GM19395 (cell line): Measurements from ENCODE around the gene TMEM184B.
A peak's percentile ranks its signal among the peaks of the same experiment; 100 is the strongest.
"Not testable (repeated sequence)": the region's sequence is repeated elsewhere in the genome, so short reads cannot be mapped to it uniquely, and the experiment has no call there.

Experiments used
- ATAC-seq: cut with Tn5 transposase; IDR thresholded peaks from one replicate; pipeline ENCODE4 v1.9.1; 2021; ENCODE audit warnings: mild to moderate bottlenecking, moderate library complexity; ENCODE audit not compliant: unreplicated experiment

TMEM184B gene

GRCh38 chr22:38184788-38185187, 88.0 kb downstream of the TMEM184B start:
- ATAC-seq: no peak

DNA sequence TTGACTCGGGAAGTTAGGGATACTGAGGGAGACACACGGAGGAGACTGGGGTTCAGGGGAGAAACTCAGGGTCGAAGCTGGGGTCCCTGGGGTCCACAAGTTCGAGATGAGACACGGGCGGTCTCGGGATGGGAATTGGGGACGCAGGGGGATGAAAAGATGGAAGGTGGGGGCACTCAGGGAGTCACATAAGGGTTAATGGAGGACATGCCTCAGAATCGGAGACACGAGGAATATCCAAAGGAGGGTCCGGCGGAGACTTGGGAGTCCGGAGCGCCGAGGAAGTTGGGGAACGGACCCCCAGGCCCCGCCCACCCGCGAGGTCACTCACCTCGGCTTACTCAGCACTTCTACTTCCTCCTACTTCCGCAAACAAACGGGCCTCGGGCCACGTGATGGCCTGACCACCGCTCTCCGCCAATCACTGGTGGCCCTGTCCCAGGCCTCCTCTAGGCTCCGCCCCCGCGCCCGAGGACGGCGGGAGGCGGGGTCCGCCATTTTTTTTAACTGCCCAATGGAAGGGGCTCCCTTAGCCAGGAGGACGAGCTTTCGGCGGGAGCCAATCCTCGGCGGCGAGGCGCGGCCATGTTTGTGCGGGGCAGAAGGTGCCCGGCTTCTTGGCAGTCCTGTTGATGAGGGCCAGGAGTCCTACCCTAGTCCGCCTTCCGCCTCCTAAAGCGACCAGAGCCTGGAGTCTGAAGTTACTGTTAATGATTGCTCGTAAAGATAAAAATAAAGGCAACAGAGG, 91.2 kb downstream of the TMEM184B start, which contains the start of gene PLA2G6:
TSS of gene PLA2G6 (minus strand) at position 378 of the 748 bp plus-strand sequence. CDS start 12,404 bp downstream, outside the sequence.
- peak; percentile 83 for ATAC-seq

DNA sequence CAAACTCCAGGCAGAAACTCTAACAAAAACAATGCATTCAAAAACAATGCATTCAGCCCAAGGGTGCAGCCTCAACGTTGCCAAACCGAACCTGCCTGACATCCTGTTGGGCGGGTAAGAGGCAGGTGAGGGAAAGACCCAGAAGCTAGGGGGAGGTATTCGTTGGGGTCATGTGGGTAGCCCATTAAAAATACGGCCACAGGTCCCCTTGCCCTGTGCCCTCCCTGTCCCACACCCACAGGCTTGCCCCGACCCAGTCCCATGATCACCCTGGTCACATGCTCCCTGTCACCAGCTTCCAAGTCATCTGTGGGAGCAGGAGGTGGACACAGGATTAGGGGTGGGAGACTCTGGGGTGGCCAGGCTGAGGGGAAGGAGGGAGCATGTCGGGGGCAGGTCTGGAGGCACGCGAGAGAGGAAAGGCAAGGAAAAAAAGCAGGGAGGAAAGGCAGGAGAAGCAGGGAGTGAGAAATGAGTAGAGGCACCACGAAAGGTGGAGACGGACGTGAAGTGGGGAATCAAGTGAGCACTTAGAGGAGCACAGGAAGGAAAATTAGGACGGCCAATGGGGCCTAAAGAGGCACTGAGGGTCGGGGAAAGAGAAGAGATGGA, 91.9 kb downstream of the TMEM184B start:
- ATAC-seq: no peak

DNA sequence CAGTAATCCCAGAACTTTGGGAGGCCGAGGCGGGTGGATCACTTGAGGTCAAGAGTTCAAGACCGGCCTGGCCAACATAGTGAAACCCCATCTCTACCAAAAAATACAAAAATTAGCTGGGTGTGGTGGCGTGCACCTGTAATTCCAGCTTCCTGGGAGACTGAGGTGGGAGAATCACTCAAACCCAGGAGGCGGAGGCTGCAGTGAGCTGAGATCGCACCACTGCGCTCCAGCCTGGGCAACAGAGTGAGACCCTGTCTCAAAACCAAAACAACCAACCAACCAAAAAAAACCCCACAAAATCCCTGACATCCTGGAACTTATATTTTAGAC, 94.2 kb downstream of the TMEM184B start:
- ATAC-seq: not testable (repeated sequence)

- no peak for ATAC-seq
Measured at GRCh38 chr22:38177926-38178604, 94.7 kb downstream of the TMEM184B start.

DNA sequence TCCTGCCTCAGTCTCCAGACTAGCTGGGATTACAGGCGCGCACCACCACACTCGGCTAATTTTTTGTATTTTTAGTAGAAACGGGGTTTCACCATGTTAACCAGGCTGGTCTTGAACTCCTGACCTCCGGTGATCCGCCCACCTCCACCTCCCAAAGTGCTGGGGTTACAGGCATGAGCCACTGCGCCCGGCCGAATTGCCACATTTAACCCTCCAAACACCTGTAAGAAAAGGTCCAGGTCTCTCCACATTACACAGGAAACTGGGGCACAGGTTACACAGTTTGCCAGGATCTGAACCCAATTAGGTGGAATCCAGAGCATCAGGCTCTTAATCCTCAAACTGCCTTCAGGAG, 95.3 kb downstream of the TMEM184B start:
- not testable (repeated sequence) for ATAC-seq

DNA sequence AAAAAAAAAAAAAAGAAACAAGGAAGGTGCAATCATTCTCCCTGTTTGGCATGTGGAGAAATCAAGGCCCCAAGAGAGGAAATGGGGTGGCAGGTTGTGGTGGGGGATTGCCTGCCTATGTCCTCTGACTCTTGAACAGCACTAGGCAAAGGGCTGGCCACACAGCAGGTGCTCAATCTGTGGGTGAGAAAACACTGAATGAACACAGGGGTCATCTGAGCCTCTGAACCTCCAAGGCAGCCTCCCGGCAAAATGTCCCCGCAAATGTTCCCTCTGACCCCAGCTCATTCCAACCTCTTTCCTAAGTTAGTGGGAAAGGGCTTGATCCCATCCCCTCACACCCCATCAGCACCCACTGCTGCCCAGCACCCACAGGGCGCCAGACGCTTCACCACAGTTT, 95.8 kb downstream of the TMEM184B start:
- ATAC-seq: no peak

DNA sequence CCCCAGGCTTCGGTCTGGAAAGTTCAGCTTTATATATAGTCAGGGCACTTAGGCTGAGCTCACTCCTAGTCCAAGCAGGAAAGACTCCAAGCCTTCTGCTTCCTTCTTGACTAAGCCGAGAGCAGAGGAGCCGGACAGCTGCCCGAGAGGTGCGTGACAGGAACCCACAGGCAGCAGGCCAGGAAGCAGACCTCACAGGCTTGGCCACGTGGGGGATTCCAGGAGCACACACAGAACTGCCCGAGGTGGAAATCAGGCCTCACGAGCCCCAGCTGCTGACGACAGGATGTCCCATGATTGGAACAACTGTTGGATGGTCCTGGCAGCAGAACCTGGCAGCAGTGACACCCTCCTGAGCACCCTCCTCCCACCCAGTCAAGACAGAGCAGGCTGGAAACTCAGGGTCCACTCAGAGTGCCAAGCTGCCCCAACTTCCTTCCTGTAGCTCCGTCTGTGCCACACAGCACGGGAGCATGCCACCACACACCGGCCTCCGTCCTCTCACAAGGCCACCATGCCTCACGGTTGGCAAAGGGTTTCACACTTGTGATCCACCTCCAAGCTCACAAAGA, 96.6 kb downstream of the TMEM184B start:
- ATAC-seq: no peak

- ATAC-seq: no peak
Measured at GRCh38 chr22:38175206-38176118, 97.3 kb downstream of the TMEM184B start.

GRCh38 chr22:38174626-38175025, 98.2 kb downstream of the TMEM184B start:
- ATAC-seq: no peak

DNA sequence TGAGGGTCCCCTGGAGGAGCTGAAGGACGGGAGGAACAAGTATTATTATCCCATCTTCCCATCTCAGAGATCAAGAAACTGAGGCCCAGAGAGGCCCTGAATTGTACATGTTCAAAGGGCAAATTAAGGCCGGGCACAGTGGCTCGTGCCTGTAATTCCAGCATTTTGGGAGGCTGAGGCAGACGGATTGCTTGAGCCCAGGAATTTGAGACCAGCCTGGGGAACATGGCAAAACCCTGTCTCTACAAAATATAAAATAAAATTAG, 99.2 kb downstream of the TMEM184B start:
- no peak for ATAC-seq

- ATAC-seq: no peak
Measured at GRCh38 chr22:38172832-38173640, 99.8 kb downstream of the TMEM184B start.

DNA sequence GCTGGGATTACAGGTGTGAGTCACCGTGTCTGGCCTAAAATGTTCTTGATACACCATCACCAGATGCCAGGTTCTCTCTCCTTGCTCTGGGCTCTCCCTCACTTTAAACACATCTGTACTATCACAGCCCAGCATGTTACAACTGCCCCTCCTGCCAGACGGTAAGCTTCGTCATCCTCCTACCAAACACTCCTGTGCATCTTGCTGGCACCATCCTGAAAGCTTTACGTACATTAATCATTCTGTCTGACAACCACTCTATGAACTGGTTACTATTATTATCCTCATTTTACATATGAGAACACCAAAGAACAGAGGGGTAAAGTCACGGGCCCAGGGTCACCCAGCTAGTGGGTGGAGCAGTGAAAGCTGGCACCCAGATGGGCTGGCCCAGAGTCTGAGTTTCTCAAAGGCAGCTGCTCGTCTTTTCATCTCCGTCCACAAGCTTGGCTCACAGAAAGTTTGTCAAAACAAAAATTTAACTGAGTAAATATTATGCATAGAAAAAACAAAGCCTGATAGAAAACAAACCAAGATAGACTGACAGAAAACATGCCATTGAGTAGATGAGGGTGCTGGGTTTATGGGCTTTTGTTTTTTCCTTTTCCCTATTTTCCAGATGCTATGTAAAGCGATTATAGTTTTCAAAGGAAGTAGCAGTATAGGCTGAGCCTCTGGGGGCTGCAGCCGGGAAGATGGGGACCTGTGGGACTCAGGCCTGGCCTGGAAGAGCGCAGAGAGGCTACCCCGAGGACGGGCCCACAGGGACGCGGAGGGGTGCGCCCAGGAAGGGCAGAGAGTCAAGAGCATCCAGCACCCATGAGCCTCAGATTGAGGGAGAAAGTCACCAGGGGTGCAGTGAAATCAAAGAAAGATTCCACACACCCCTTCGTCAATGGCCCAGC, 100.6 kb downstream of the TMEM184B start:
- no peak for ATAC-seq

DNA sequence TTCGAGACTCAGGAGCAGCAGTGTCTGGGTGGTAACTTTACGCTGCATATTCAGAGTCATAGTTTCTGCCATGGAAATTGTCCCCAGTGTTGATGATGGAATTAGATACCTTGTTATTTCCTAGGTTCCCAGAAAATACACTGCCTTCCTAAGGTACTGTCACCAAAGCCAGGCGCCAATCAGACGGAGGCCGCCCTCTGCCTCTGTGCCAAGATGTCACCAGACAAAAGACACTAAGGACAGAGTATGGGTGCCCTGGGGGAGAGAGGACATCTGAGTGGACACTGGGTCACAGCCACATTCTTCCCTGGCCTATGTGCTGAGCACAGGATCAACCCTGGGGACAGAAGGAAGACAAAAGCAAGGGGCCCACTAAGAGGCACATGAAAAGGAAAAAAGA, 102.3 kb downstream of the TMEM184B start:
- ATAC-seq: no peak
